ENCODE measurements around the gene MRPS25. TPM values are rescaled to one million over a fixed set of nuclear protein-coding genes. Genes with fewer than 3 reads are reported as not detected.
"Not testable (repeated sequence)": the region's sequence is repeated elsewhere in the genome, so short reads cannot be mapped to it uniquely, and the experiment has no call there.

Gene MRPS25
- total RNA-seq, 4 donors from 2014 or later, result 49.6 to 120 (median 94.2) TPM

DNA sequence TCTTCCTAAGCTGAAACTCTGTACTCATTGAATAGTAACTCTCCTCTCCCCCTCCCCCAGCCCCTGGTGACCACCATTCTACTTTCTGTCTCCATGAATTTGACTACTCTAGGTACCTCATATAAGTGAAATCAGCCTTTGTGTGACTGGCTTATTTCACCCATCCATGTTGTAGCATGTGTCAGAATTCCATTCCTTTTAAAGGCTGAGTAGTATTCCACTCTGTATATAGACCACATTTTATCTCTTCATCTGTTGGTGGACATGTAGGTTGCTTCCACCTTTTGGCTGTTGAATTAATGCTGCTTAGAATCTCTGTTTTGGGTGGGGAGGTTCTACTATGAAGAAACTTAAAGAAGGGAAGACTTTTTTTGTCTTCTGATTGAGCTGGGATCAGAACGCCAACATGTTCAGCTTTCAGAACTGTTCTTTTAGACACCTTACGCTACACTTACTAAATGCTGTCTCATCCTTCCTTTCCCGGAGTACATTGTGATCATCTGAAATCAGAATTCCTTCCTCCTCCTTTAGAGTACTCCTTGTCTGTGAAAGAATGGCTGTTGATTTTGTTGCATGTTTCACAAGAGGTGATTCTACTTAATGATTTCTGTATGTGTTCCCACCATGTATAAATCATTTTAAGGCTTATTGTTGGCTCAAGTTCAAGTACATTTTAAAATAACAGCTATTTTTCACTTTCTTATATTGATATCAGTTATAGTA lies 50.3 kb downstream of the MRPS25 start:
- Histone ChIP-seq H3K9me3 (no peaks in the 10 kb centered on the region), H3K27me3 (no peaks in the 10 kb centered on the region), H3K27ac (no peak overlapping the region), H3K36me3 (peaks cover 0 to 71% (median 0%) of the 10 kb centered on the region in 3 donors), H3K4me3 (no peak overlapping the region), H3K4me1 (no peaks in the 10 kb centered on the region)
- TF ChIP-seq, protein P1, sequence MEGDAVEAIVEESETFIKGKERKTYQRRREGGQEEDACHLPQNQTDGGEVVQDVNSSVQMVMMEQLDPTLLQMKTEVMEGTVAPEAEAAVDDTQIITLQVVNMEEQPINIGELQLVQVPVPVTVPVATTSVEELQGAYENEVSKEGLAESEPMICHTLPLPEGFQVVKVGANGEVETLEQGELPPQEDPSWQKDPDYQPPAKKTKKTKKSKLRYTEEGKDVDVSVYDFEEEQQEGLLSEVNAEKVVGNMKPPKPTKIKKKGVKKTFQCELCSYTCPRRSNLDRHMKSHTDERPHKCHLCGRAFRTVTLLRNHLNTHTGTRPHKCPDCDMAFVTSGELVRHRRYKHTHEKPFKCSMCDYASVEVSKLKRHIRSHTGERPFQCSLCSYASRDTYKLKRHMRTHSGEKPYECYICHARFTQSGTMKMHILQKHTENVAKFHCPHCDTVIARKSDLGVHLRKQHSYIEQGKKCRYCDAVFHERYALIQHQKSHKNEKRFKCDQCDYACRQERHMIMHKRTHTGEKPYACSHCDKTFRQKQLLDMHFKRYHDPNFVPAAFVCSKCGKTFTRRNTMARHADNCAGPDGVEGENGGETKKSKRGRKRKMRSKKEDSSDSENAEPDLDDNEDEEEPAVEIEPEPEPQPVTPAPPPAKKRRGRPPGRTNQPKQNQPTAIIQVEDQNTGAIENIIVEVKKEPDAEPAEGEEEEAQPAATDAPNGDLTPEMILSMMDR (IDR thresholded peaks at IDR 0.05), result no peak
- no peak for TF ChIP-seq POLR2A (IDR thresholded peaks at IDR 0.05)
- DNase-seq, result no peak

DNA sequence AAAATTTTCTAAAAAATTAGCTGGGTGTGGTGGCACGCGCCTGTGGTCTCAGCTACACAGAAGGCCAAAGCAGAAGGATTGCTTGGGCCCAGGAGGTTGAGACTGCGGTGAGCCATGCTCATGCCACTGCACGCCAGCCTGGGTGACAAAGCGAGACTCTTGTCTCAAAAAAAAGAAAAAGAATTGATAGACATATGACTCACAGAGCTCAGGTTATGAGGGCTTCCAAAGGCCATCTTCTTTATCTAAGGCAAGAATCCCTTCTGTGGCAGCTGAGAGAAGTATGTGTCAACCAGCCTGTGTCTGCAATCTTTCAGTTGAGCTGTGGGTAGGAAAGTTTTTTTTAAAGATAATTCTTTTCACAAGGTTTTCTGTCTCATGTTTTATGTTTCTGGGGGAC lies 53.9 kb downstream of the MRPS25 start:
- no peaks in the 10 kb centered on the region for H3K9me3 ChIP-seq
- peaks cover 0 to 52% (median 0%) of the 10 kb centered on the region in 3 donors for H3K36me3 ChIP-seq
- H3K4me3 ChIP-seq, result no peak overlapping the region
- TF ChIP-seq POLR2A (IDR thresholded peaks at IDR 0.05), result no peak
- TF ChIP-seq, protein P1 (IDR thresholded peaks at IDR 0.05), result no peak
- no peak overlapping the region for H3K27ac ChIP-seq
- no peaks in the 10 kb centered on the region for H3K27me3 ChIP-seq
- H3K4me1 ChIP-seq, result no peaks in the 10 kb centered on the region
- no peak for DNase-seq

DNA sequence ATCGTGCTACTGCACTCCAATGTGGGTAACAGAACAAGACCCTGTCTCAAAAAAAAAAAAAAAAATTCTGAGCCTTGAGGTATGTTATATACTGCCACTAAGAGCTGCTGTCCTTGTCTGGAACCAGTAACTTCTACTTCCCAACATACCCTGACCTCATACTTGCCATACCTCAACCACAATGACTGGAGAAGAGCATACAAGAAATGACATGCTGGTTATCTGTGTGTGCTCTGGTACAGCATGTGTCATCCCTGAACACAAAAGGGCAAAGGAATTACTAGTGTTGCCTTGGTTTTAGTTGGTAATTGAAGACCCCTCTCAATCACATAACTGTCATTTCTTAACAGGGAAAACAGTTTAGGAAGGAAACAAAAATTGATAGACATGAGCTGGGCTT lies 54.5 kb downstream of the MRPS25 start:
- no peak for DNase-seq
- no peak overlapping the region for H3K4me3 ChIP-seq
- peaks cover 0 to 51% (median 0%) of the 10 kb centered on the region in 3 donors for H3K36me3 ChIP-seq
- H3K27ac ChIP-seq, result no peak overlapping the region
- H3K9me3 ChIP-seq, result no peaks in the 10 kb centered on the region
- TF ChIP-seq POLR2A (IDR thresholded peaks at IDR 0.05), result no peak
- TF ChIP-seq, protein P1 (IDR thresholded peaks at IDR 0.05), result no peak
- H3K27me3 ChIP-seq, result no peaks in the 10 kb centered on the region
- no peaks in the 10 kb centered on the region for H3K4me1 ChIP-seq

DNA sequence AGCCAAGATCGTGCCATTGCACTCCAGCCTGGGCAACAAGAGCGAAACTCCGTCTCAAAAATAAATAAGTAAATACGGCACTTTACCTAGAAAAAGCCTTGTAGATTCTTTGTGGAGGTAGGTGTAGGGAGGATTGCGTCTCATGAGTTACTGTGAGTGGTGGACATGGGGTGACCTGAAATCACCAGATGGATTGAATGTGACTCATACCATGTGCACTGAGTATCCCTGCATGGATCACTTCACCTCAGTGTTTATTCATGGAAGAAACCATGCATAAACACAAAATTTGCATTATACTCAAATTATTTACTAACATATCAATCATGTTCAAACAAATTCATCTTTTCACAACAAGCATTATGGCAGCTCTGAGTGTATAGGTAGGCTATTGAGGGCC lies 55.9 kb downstream of the MRPS25 start:
- H3K27ac ChIP-seq, result no peak overlapping the region
- H3K9me3 ChIP-seq, result no peaks in the 10 kb centered on the region
- H3K4me1 ChIP-seq, result no peaks in the 10 kb centered on the region
- no peak overlapping the region for H3K4me3 ChIP-seq
- peaks cover 0 to 50% (median 0%) of the 10 kb centered on the region in 3 donors for H3K36me3 ChIP-seq
- TF ChIP-seq, protein P1 (IDR thresholded peaks at IDR 0.05), result no peak
- TF ChIP-seq POLR2A (IDR thresholded peaks at IDR 0.05), result no peak
- no peak for DNase-seq
- no peaks in the 10 kb centered on the region for H3K27me3 ChIP-seq

DNA sequence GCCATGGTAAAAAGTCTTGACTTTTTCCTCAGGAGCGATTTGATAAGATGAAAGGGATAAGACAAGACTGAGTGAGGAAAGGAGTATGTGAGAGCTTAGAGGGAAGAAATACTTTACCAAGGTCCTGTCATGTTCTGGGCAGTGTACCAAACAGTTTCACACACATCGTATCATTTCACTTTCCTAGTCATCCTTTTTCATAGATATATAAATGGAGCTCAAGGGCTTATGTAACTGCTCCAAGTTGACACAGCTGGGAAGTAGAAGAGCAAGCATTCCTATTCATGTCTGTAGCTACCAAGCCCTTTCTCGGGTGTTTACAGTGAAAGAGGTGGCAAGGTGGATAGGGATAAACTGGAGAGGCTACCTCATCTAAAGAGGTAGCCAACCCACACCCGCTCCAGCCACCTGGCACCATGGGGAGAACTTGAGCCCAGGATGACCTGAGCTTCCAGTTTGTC lies 57.4 kb downstream of the MRPS25 start:
- H3K27me3 ChIP-seq, result no peaks in the 10 kb centered on the region

DNA sequence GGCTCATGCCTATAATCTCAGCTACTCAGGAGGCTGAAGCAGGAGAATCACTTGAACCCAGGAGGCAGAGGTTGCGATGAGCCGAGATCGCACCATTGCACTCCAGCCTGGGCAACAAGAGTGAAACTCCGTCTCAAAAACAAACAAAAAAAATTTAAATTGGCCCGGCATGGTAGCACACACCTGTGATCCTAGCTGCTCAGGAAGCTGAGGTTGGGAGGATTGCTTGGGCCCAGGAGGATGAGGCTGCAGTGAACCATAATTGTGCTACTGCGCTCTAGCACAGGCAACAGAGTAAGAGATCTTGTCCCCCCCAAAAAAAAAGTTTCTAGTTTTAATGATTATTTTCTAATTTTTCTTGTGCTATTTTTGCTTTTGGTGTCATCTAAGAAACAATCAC lies 65.9 kb downstream of the MRPS25 start:
- H3K9me3 ChIP-seq, H3K36me3 ChIP-seq, DNase-seq, H3K27me3 ChIP-seq, H3K4me3 ChIP-seq, H3K4me1 ChIP-seq, H3K27ac ChIP-seq: not testable (repeated sequence)

More for the DNA sequence above, 57.4 kb downstream of the MRPS25 start:
- no peak for DNase-seq
- Histone ChIP-seq H3K4me1 (no peaks in the 10 kb centered on the region), H3K9me3 (no peaks in the 10 kb centered on the region), H3K27ac (no peak overlapping the region), H3K36me3 (peaks cover 0 to 48% (median 0%) of the 10 kb centered on the region in 3 donors), H3K4me3 (no peak overlapping the region)
- TF ChIP-seq POLR2A (IDR thresholded peaks at IDR 0.05), result no peak
- TF ChIP-seq, protein P1 (IDR thresholded peaks at IDR 0.05), result no peak

Other genes starting within 250 kb of the MRPS25 start
- gene FGD5, start 246.4 kb downstream of the MRPS25 start, total RNA-seq, result 10 to 100 TPM in 3 of 4 donors, 1 to 10 TPM in 1; 8.6 to 65.2 (median 18.1) TPM
- gene NR2C2, start 117.7 kb downstream of the MRPS25 start, total RNA-seq, result 10 to 100 TPM; 55.6 to 84.3 (median 69.1) TPM
- 10 to 100 TPM; 17.2 to 94.9 (median 32.1) TPM for gene RBSN, start 33.8 kb upstream of the MRPS25 start, total RNA-seq
- 100 to 1,000 TPM in 1 of 4 donors, 10 to 100 TPM in 3; 50.3 to 115 (median 69.3) TPM for gene CAPN7, start 140.9 kb upstream of the MRPS25 start, total RNA-seq